Hypothalamus (tissue), 51 donors: ENCODE results near the gene USP3.
A peak's percentile ranks its signal among the peaks of the same experiment; 100 is the strongest.
"Not testable (repeated sequence)": the region's sequence is repeated elsewhere in the genome, so short reads cannot be mapped to it uniquely, and the experiment has no call there.

Experiments used
- DNase-seq, 51 donors: peaks; one replicate each; lab custom pipeline; 2025; lab: John Stamatoyannopoulos, UW

Gene USP3

GRCh38 chr15:63604281-63604680, 99.9 kb downstream of the USP3 start:
- DNase-seq: no peak

GRCh38 chr15:63605036-63605435, 100.6 kb downstream of the USP3 start:
- DNase-seq: no peak

GRCh38 chr15:63605816-63606215, 101.4 kb downstream of the USP3 start:
- no peak for DNase-seq

GRCh38 chr15:63606308-63606707, 101.9 kb downstream of the USP3 start:
- DNase-seq: no peak

GRCh38 chr15:63608989-63609388, 104.6 kb downstream of the USP3 start:
- DNase-seq: no peak

GRCh38 chr15:63609448-63609847, 105.1 kb downstream of the USP3 start:
- DNase-seq: no peak

- peak in 35 of 51 donors; percentile 24 to 86 (median 57) for DNase-seq
These were observed 105.9 kb downstream of the USP3 start for GRCh38 chr15:63610209-63610841.

GRCh38 chr15:63611177-63611576, 106.8 kb downstream of the USP3 start:
- DNase-seq: peak in 17 of 51 donors; percentile 13 to 59 (median 40)

GRCh38 chr15:63612300-63612699, 107.9 kb downstream of the USP3 start:
- peak in 1 of 51 donors; percentile 36 for DNase-seq

- DNase-seq: no peak
These were observed 111.5 kb downstream of the USP3 start for GRCh38 chr15:63615935-63616334.

- DNase-seq: not testable (repeated sequence)
These were observed 112.8 kb downstream of the USP3 start for GRCh38 chr15:63617147-63617546.

GRCh38 chr15:63617627-63618026, 113.2 kb downstream of the USP3 start:
- not testable (repeated sequence) for DNase-seq

- DNase-seq: not testable (repeated sequence)
These were observed 116.4 kb downstream of the USP3 start for GRCh38 chr15:63620760-63621159.

- no peak for DNase-seq
These were observed 119.0 kb downstream of the USP3 start for GRCh38 chr15:63623232-63623969.

GRCh38 chr15:63626955-63627354, 122.6 kb downstream of the USP3 start:
- no peak for DNase-seq

- peak in 15 of 51 donors; percentile 13 to 75 (median 41) for DNase-seq
These were observed 123.9 kb downstream of the USP3 start for GRCh38 chr15:63628123-63628822.

- DNase-seq: peak in 1 of 51 donors; percentile 17
These were observed 125.8 kb downstream of the USP3 start for GRCh38 chr15:63630036-63630751.

GRCh38 chr15:63633312-63633711, 128.9 kb downstream of the USP3 start:
- no peak for DNase-seq

GRCh38 chr15:63634154-63634553, 129.8 kb downstream of the USP3 start:
- no peak for DNase-seq

- no peak for DNase-seq
These were observed 132.2 kb downstream of the USP3 start for GRCh38 chr15:63636518-63637061.

- DNase-seq: no peak
These were observed 134.4 kb downstream of the USP3 start for GRCh38 chr15:63638839-63639238.
